Thoracic aorta (tissue), 2 donors: ENCODE data around the gene TSPAN7. TPM values are rescaled to one million over a fixed set of nuclear protein-coding genes. Genes with fewer than 3 reads are reported as not detected.

Experiments used
- ATAC-seq: fragments of 150-250 bp; one replicate; pipeline ENCODE4 v1.8.0; 2017; ENCODE audit warnings: low read depth; ENCODE audit not compliant: insufficient number of reproducible peaks, low FRiP score
- DNase-seq: peaks from one replicate; pipeline ENCODE4 v3.0.0-alpha.2; 2020; ENCODE audit warnings: low spot score
- H3K27ac ChIP-seq, 2 donors: fragments of 200-600 bp; sonication (generic); 1 replicate in 1 of 2; 2 replicates in 1 of 2; pipeline ENCODE4 v1.5.1; 2016; ENCODE audit warnings: mild to moderate bottlenecking in 2 of 2, moderate library complexity in 2 of 2
- H3K27me3 ChIP-seq: fragments of 200-600 bp; sonication (generic); replicated peaks from 2 replicates; pipeline ENCODE4 v1.6.0; 2016; ENCODE audit warnings: mild to moderate bottlenecking; ENCODE audit not compliant: insufficient read depth
- H3K36me3 ChIP-seq: fragments of 200-600 bp; sonication (generic); one replicate; pipeline ENCODE4 v1.5.1; 2016
- H3K4me1 ChIP-seq, 2 donors: fragments of 200-600 bp; sonication (generic); 1 replicate in 1 of 2; 2 replicates in 1 of 2; pipeline versions ENCODE4 v1.5.1 to v1.6.0; 2016; ENCODE audit warnings: low read depth in 2 of 2, mild to moderate bottlenecking in 1 of 2; ENCODE audit not compliant: control insufficient read depth in 1 of 2
- H3K4me3 ChIP-seq: fragments of 200-600 bp; sonication (generic); 2 replicates; pipeline ENCODE4 v1.5.1; 2016; ENCODE audit warnings: mild to moderate bottlenecking
- H3K9me3 ChIP-seq: fragments of 200-600 bp; sonication (generic); 2 replicates; pipeline ENCODE4 v1.5.1; 2016
- CTCF ChIP-seq: fragments of 200-600 bp; sonication (generic); IDR thresholded peaks from one replicate; pipeline ENCODE4 v1.5.1; 2019; ENCODE audit warnings: antibody characterized with exemption
- total RNA-seq, 2 donors: library from RNA; depleted of rRNA; stranded (reverse); fragments of >200 nt; gene quantifications; one replicate each; pipeline versions ENCODE4 v1.1.0 to v1.2.3, GENCODE V29; 2016

TSPAN7 gene
- total RNA-seq, 2 donors from 2014 or later = 17.7 to 38.4 TPM

- ATAC-seq = no peak
Observed at GRCh38 chrX:38516196-38516774, 45.1 kb upstream of the TSPAN7 start.

DNA sequence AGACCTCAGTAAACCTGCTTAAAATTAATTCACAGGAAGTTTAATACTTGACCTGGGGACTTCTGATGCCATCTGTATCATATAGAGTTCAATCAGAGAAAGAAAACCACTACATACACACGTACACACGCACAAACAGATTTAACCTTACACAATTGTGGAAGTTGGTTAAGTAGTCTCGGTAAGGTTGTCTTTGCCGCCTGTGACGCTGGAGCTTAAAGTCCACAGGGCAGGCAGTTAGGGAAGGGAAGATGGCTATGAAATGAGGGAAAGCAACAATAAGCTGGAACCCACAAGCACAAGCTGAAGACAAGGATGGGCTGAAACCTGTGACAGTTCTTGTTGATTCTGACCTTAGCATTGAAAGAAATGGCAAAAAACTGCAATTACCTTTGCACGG, 41.7 kb upstream of the TSPAN7 start:
- H3K36me3 ChIP-seq = no peaks in the 10 kb centered on the region
- TF ChIP-seq CTCF = no peak
- no peaks in the 10 kb centered on the region for H3K9me3 ChIP-seq
- H3K27me3 ChIP-seq = no peaks in the 10 kb centered on the region
- no peak overlapping the region for H3K27ac ChIP-seq
- H3K4me1 ChIP-seq = no peaks in the 10 kb centered on the region
- ATAC-seq = no peak
- no peak overlapping the region for H3K4me3 ChIP-seq
- DNase-seq = no peak

More at GRCh38 chrX:38516196-38516774, 45.1 kb upstream of the TSPAN7 start:
- Histone ChIP-seq H3K4me1 (no peaks in the 10 kb centered on the region), H3K4me3 (no peak overlapping the region), H3K27me3 (no peaks in the 10 kb centered on the region), H3K27ac (no peak overlapping the region), H3K9me3 (no peaks in the 10 kb centered on the region), H3K36me3 (no peaks in the 10 kb centered on the region)
- no peak for TF ChIP-seq CTCF
- DNase-seq = no peak

DNA sequence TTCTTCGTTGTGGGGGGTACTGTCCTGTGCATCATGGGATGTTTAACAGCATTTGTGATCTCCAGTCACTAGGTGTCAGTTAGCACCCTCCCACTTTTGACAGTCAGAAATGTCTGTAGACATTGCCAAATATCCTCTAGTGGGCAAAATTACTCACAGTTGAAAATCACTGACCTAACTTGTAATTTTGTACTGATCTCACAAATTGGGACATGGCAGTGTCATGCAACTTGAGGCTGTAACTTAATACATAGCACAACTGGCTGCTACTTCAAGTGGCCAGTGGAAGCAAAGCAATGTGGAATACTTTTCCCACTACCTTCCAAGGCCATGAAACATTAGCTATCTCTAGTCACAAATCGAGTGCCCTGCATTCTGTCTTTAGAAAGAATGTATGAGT, 23.2 kb upstream of the TSPAN7 start:
- no peak for ATAC-seq
- Histone ChIP-seq H3K27me3 (no peaks in the 10 kb centered on the region), H3K4me3 (no peak overlapping the region), H3K4me1 (no peaks in the 10 kb centered on the region), H3K27ac (no peak overlapping the region), H3K36me3 (no peaks in the 10 kb centered on the region), H3K9me3 (no peaks in the 10 kb centered on the region)
- DNase-seq = no peak
- no peak for TF ChIP-seq CTCF

GRCh38 chrX:38539748-38540147, 21.6 kb upstream of the TSPAN7 start:
- no peaks in the 10 kb centered on the region for H3K4me1 ChIP-seq
- DNase-seq (no peak), ATAC-seq (no peak)
- H3K36me3 ChIP-seq = no peaks in the 10 kb centered on the region
- H3K9me3 ChIP-seq = no peaks in the 10 kb centered on the region
- no peak overlapping the region for H3K4me3 ChIP-seq
- no peak for TF ChIP-seq CTCF
- H3K27ac ChIP-seq = no peak overlapping the region
- no peaks in the 10 kb centered on the region for H3K27me3 ChIP-seq

- no peaks in the 10 kb centered on the region for H3K4me1 ChIP-seq
- H3K36me3 ChIP-seq = no peaks in the 10 kb centered on the region
- H3K27me3 ChIP-seq = no peaks in the 10 kb centered on the region
- no peak for DNase-seq
- no peak overlapping the region for H3K27ac ChIP-seq
- ATAC-seq = no peak
- no peak overlapping the region for H3K4me3 ChIP-seq
- no peaks in the 10 kb centered on the region for H3K9me3 ChIP-seq
- no peak for TF ChIP-seq CTCF
Observed at GRCh38 chrX:38548508-38548907, 12.8 kb upstream of the TSPAN7 start.
